Measurements from ENCODE around the gene ZNF865. TPM values are rescaled to one million over a fixed set of nuclear protein-coding genes. Genes with fewer than 3 reads are reported as not detected.

The ZNF865 gene
- total RNA-seq, 3 donors from 2014 or later, result 12.7 to 18.5 (median 13.2) TPM

DNA sequence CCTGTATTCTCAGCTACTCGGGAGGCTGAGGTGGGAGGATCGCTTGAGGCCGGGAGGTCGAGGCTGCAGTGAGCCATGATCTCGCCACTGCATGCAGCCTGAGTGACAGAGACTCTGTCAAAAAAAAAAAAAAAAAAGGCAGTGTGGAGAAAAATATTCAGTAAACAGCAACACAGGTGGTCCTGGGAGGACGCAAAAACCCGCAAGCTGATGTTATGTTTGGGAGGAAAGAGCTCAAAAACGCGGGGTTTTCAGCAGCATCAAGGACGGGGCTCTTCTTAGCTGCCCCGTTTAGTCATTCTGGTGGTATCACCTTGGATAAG, 19.5 kb downstream of the ZNF865 start:
- no peaks in the 10 kb centered on the region for H3K36me3 ChIP-seq (ENCODE audit: low read depth)
- H3K9me3 ChIP-seq, result no peaks in the 10 kb centered on the region
- DNase-seq, result no peak
- H3K4me1 ChIP-seq (ENCODE audit: low read depth), result peaks cover 4% of the 10 kb centered on the region
- ATAC-seq, result no peak
- intact Hi-C loops (cut with DNase I, micrococcal nuclease), result no loop called here
- TF ChIP-seq, protein P1, sequence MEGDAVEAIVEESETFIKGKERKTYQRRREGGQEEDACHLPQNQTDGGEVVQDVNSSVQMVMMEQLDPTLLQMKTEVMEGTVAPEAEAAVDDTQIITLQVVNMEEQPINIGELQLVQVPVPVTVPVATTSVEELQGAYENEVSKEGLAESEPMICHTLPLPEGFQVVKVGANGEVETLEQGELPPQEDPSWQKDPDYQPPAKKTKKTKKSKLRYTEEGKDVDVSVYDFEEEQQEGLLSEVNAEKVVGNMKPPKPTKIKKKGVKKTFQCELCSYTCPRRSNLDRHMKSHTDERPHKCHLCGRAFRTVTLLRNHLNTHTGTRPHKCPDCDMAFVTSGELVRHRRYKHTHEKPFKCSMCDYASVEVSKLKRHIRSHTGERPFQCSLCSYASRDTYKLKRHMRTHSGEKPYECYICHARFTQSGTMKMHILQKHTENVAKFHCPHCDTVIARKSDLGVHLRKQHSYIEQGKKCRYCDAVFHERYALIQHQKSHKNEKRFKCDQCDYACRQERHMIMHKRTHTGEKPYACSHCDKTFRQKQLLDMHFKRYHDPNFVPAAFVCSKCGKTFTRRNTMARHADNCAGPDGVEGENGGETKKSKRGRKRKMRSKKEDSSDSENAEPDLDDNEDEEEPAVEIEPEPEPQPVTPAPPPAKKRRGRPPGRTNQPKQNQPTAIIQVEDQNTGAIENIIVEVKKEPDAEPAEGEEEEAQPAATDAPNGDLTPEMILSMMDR (IDR thresholded peaks at IDR 0.05), result no peak
- H3K4me3 ChIP-seq, result no peak overlapping the region

DNA sequence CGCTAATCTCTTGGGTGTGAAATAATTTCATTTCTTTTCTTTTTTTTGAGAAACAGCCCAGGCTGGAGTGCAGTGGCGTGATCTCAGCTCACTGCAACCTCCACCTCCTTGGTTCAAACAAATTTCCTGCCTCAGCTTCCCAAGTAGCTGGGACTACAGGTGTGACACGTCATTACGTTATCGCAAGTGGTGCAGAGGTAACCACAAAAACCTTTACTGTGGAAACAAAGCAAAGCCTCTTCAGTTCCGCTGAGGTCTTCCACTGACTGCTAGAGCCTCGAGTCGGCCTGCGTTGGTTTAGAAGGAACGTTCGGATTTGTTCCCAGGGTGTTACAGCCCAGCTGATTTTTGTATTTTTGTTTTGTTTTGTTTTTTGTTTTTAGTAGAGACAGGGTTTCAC, 20.9 kb downstream of the ZNF865 start:
- H3K36me3 ChIP-seq (ENCODE audit: low read depth), result no peaks in the 10 kb centered on the region
- H3K9me3 ChIP-seq, result no peaks in the 10 kb centered on the region
- intact Hi-C loops (cut with DNase I, micrococcal nuclease), result no loop called here
- H3K4me3 ChIP-seq, result no peak overlapping the region
- ATAC-seq (no peak), DNase-seq (peak in 1 of 3 donors; percentile 26)
- H3K4me1 ChIP-seq (ENCODE audit: low read depth), result peaks cover 4% of the 10 kb centered on the region
- TF ChIP-seq, protein P1 (IDR thresholded peaks at IDR 0.05), result no peak

DNA sequence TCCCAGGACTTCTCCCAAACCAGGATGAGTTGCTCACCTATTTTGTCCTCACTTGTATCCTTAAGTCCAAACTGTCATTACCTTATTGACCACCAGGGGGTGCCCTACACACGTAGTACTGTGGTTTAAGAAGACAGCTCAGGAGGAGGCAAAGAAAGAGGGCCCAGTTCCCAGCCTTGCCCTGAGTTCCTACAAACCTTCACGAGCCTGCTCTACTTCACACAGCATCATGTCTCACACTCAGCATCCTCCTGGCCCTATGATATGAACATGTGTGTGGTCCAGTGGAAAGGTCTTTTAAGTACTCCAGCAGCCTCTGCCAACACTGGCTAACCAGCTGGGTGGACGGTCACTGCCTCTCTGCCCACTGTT, 27.0 kb downstream of the ZNF865 start:
- peak in 2 of 3 donors; percentile 42 to 100 for DNase-seq
- Histone ChIP-seq H3K4me3 (no peak overlapping the region), H3K9me3 (no peaks in the 10 kb centered on the region), H3K36me3 (ENCODE audit: low read depth) (no peaks in the 10 kb centered on the region), H3K4me1 (ENCODE audit: low read depth) (peaks cover 16% of the 10 kb centered on the region)
- intact Hi-C loops (cut with DNase I, micrococcal nuclease), result no loop called here
- TF ChIP-seq, protein P1 (IDR thresholded peaks at IDR 0.05), result peak; percentile 50
- ATAC-seq, result peak; percentile 82

DNA sequence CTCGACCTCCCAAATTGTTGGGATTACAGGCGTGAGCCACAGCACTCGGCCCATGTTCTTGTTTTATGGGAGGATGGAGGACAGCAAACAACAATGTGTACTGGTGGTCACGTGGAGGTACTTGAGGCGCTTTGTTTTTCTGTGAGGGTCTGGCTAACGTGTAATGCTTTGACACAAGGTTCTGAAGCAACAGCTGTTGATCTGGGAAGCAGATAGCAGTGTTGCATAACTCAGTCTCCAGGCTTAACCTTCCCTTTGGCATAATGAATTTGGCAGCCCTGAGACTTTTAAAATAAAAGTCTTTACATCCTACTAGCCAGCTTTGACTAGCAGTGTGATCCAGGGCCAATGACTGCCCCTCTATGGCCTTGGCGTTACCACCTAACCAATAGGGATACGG, 28.4 kb downstream of the ZNF865 start:
- peak in 1 of 3 donors; percentile 4 for DNase-seq

DNA sequence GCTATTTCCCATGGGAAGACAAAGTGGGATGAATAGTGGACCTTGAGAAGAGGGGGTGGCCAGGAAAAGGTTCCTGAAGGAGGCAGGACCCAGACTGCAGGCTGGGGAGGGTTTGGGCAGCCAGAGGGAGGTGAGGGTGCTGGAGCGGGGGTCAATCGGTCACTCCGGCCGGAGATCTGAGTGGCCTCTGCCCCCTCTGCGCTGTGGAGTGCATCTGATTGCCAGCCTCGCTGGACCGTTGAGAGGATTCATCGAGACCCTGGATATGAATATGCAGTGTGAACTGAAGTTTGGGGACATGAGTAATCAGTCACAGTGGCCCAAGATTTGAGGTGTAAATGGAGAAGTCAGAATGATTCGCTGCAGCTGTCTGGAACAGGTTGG, 29.9 kb downstream of the ZNF865 start:
- peak overlapping the region; percentile 76 for H3K4me3 ChIP-seq
- peak in 2 of 3 donors; percentile 48 to 54 for DNase-seq
- intact Hi-C loops (cut with DNase I, micrococcal nuclease), result no loop called here
- peaks cover 24% of the 10 kb centered on the region for H3K4me1 ChIP-seq (ENCODE audit: low read depth)
- no peak for ATAC-seq
- TF ChIP-seq, protein P1 (IDR thresholded peaks at IDR 0.05), result no peak
- H3K36me3 ChIP-seq (ENCODE audit: low read depth), result no peaks in the 10 kb centered on the region
- no peaks in the 10 kb centered on the region for H3K9me3 ChIP-seq

More for the DNA sequence above, 28.4 kb downstream of the ZNF865 start:
- no peaks in the 10 kb centered on the region for H3K9me3 ChIP-seq
- intact Hi-C loops (cut with DNase I, micrococcal nuclease), result no loop called here
- TF ChIP-seq, protein P1 (IDR thresholded peaks at IDR 0.05), result no peak
- no peaks in the 10 kb centered on the region for H3K36me3 ChIP-seq (ENCODE audit: low read depth)
- H3K4me1 ChIP-seq (ENCODE audit: low read depth), result peaks cover 16% of the 10 kb centered on the region
- ATAC-seq, result no peak
- H3K4me3 ChIP-seq, result no peak overlapping the region

DNA sequence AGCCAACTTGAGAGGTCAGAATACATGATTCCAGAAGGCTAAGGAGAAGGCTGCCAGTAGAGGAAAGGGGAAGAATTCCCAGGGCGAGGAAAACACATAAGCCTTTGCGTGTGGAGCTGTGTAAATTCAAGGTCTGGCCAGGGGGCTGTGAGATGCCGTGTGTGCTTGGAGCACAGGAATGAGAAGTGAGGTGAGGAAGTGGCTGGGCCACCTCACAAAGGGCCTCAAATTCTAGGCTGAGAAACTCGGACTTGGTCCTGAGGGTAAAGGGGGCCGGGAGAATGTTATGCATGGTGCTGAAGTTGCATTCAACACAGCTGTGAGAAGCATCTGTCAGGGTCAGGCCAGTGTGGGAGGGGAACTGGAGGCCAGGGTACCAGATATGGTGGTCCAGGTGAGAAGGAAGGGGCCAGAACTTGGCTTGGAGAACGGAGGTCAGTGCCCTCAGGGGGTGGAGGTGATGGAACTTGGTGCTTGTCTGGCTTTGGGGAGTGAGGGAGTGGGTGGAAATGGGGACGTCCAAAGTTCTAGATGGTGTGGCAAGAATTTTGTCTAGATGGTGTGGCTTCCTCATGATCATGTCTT, 30.5 kb downstream of the ZNF865 start:
- ATAC-seq (no peak), DNase-seq (peak in 1 of 3 donors; percentile 31)
- peaks cover 25% of the 10 kb centered on the region for H3K4me1 ChIP-seq (ENCODE audit: low read depth)
- no peak overlapping the region for H3K4me3 ChIP-seq
- no peaks in the 10 kb centered on the region for H3K36me3 ChIP-seq (ENCODE audit: low read depth)
- TF ChIP-seq, protein P1 (IDR thresholded peaks at IDR 0.05), result no peak
- intact Hi-C loops (cut with DNase I, micrococcal nuclease), result no loop called here
- no peaks in the 10 kb centered on the region for H3K9me3 ChIP-seq
